Measurements from ENCODE around the gene BNC2.

DNA sequence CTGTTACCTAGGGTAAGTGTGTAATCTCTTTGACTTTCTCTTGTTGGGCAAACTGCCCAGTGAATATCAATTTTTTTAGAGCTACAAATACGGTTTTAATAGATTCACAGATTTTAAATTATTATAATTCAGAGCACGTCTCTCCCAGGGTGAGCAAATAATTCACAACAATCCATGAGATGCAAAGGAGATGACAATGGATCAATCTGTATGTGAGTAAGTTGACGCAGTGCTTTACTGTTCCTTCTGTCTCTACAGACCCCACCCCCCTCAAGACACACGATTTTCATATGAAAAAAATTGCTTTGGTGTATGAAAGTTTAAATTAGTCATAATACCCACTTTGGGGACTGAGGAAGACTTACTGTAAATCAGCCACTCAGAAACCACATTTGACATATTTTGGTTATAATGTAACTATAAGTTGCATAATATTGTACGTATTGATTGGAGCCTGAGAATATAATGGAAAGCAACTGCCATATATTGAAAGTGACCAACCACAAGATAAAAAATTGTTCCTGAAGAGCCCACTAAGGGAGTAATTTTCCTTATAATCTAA, 201.7 kb downstream of the BNC2 start:
- TF ChIP-seq EZH2 (IDR thresholded peaks at IDR 0.05; ENCODE audit: borderline replicate concordance) (no peak), CTCF (IDR thresholded peaks at IDR 0.05; ENCODE audit: poor library complexity) (no peak), EZH2phosphoT487 (IDR thresholded peaks at IDR 0.05; ENCODE audit: low read depth, severe bottlenecking, unreplicated experiment) (no peak)
